Neural progenitor cell (in vitro differentiated cells): ENCODE measurements around the gene APOB.

Experiments
- EZH2phosphoT487 ChIP-seq: fragments of 200-600 bp; sonication (generic); IDR thresholded peaks from 2 replicates; pipeline ENCODE4 v1.6.1; 2017; ENCODE audit warnings: antibody characterized with exemption
- TF ChIP-seq, protein P1 (sequence below): fragments of 200-600 bp; sonication (generic); IDR thresholded peaks from 2 replicates; pipeline ENCODE4 v1.5.1; 2017; ENCODE audit warnings: antibody characterized with exemption, mild to moderate bottlenecking

DNA sequence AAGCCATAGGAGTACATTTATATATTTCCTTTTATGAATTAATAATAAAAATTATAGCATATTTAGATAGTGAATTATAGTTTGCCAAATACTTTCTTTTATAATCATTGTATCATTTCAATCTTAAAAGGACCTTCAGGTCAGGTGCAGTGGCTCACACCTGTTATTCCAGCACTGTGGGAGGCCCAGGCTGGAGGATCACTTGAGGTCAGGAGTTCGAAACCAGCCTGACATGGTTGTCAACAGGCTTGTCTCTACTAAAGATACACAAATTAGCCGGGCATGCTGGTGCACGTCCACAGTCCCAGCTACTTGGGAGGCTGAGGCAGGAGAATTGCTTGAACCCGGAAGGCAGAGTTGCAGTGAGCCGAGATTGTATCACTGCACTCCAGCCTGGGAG, 19.7 kb downstream of the APOB start:
- TF ChIP-seq, protein P1, sequence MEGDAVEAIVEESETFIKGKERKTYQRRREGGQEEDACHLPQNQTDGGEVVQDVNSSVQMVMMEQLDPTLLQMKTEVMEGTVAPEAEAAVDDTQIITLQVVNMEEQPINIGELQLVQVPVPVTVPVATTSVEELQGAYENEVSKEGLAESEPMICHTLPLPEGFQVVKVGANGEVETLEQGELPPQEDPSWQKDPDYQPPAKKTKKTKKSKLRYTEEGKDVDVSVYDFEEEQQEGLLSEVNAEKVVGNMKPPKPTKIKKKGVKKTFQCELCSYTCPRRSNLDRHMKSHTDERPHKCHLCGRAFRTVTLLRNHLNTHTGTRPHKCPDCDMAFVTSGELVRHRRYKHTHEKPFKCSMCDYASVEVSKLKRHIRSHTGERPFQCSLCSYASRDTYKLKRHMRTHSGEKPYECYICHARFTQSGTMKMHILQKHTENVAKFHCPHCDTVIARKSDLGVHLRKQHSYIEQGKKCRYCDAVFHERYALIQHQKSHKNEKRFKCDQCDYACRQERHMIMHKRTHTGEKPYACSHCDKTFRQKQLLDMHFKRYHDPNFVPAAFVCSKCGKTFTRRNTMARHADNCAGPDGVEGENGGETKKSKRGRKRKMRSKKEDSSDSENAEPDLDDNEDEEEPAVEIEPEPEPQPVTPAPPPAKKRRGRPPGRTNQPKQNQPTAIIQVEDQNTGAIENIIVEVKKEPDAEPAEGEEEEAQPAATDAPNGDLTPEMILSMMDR: no peak
- TF ChIP-seq EZH2phosphoT487: no peak
